DOHH2 (cell line): ENCODE data around the gene PLEKHM3.

Source experiments
- H3F3A ChIP-seq: fragments of 200-600 bp; sonication (generic), shearing (Covaris generic); 2 replicates; pipeline ENCODE4 v1.6.0; 2016; ENCODE audit warnings: antibody characterized with exemption, mild to moderate bottlenecking; ENCODE audit not compliant: control insufficient read depth, insufficient read depth
- H3K27ac ChIP-seq: fragments of 200-600 bp; sonication (generic); 2 replicates; pipeline ENCODE4 v1.5.1; 2014; ENCODE audit warnings: low read depth, mild to moderate bottlenecking, low read length, moderate library complexity
- H3K27me3 ChIP-seq: fragments of 200-600 bp; sonication (generic); 2 replicates; pipeline ENCODE4 v1.6.1; 2014; ENCODE audit warnings: mild to moderate bottlenecking, low read length, mixed read lengths; ENCODE audit not compliant: control insufficient read depth
- H3K36me3 ChIP-seq: fragments of 200-600 bp; sonication (generic); 2 replicates; pipeline ENCODE4 v1.6.1; 2014; ENCODE audit warnings: mild to moderate bottlenecking, low read length, moderate library complexity, mixed read lengths; ENCODE audit not compliant: control insufficient read depth
- H3K4me1 ChIP-seq: fragments of 200-600 bp; sonication (generic); 2 replicates; pipeline ENCODE4 v1.6.1; 2014; ENCODE audit warnings: mild to moderate bottlenecking, low read length, mixed read lengths; ENCODE audit not compliant: control insufficient read depth
- H3K4me2 ChIP-seq: fragments of 200-600 bp; sonication (generic); 2 replicates; pipeline ENCODE4 v1.6.0; 2014; ENCODE audit warnings: mild to moderate bottlenecking, low read length, moderate library complexity
- H3K4me3 ChIP-seq: fragments of 200-600 bp; sonication (generic); 2 replicates; pipeline ENCODE4 v1.5.1; 2014; ENCODE audit warnings: mild to moderate bottlenecking, low read length, mixed read lengths
- H3K79me2 ChIP-seq: fragments of 200-600 bp; sonication (generic); 2 replicates; pipeline ENCODE4 v1.6.1; 2014; ENCODE audit warnings: mild to moderate bottlenecking, low read length, mixed read lengths; ENCODE audit not compliant: control insufficient read depth
- H3K9me2 ChIP-seq: fragments of 200-600 bp; sonication (generic); replicated peaks from 2 replicates; pipeline ENCODE4 v1.6.1; 2014; ENCODE audit warnings: mild to moderate bottlenecking, low read length, mixed read lengths; ENCODE audit not compliant: control insufficient read depth
- H3K9me3 ChIP-seq: fragments of 200-600 bp; sonication (generic); 2 replicates; pipeline ENCODE4 v1.6.1; 2014; ENCODE audit warnings: antibody characterized with exemption, low read length, mixed read lengths; ENCODE audit not compliant: control insufficient read depth, insufficient read depth
- H4K20me1 ChIP-seq: fragments of 200-600 bp; sonication (generic); 2 replicates; pipeline ENCODE4 v1.6.0; 2014; ENCODE audit warnings: low read depth, mild to moderate bottlenecking, antibody characterized with exemption, low read length, moderate library complexity; ENCODE audit not compliant: control insufficient read depth, insufficient read depth
- CTCF ChIP-seq: fragments of 200-600 bp; sonication (generic); IDR thresholded peaks from one replicate; pipeline ENCODE4 v1.5.1; 2014; ENCODE audit warnings: antibody characterized with exemption, mild to moderate bottlenecking, low read depth, low read length; ENCODE audit not compliant: poor library complexity, severe bottlenecking
- EZH2phosphoT487 ChIP-seq: fragments of 200-600 bp; sonication (generic); IDR thresholded peaks from 2 replicates; pipeline ENCODE4 v1.6.1; 2017; ENCODE audit warnings: borderline replicate concordance, mild to moderate bottlenecking, antibody characterized with exemption, low read length, moderate library complexity, mixed read lengths

PLEKHM3 gene

GRCh38 chr2:208040199-208041171 lies 15.2 kb upstream of the PLEKHM3 start:
- H3K4me2 ChIP-seq = no peak overlapping the region
- no peaks in the 10 kb centered on the region for H4K20me1 ChIP-seq
- H3K79me2 ChIP-seq = no peaks in the 10 kb centered on the region
- no peak overlapping the region for H3K4me3 ChIP-seq
- no peaks in the 10 kb centered on the region for H3F3A ChIP-seq
- H3K36me3 ChIP-seq = no peaks in the 10 kb centered on the region
- no peaks in the 10 kb centered on the region for H3K9me3 ChIP-seq
- peak; percentile 91 for TF ChIP-seq CTCF
- TF ChIP-seq EZH2phosphoT487 = no peak
- no peaks in the 10 kb centered on the region for H3K9me2 ChIP-seq
- H3K4me1 ChIP-seq = no peaks in the 10 kb centered on the region
- no peaks in the 10 kb centered on the region; the same call in 1 of the 2 replicates for H3K27me3 ChIP-seq
- H3K27ac ChIP-seq = no peak overlapping the region

GRCh38 chr2:208039376-208040110 lies 14.2 kb upstream of the PLEKHM3 start:
- H3K4me3 ChIP-seq = no peak overlapping the region
- H4K20me1 ChIP-seq = no peaks in the 10 kb centered on the region
- no peaks in the 10 kb centered on the region; the same call in 1 of the 2 replicates for H3K27me3 ChIP-seq
- H3K4me2 ChIP-seq = no peak overlapping the region
- no peaks in the 10 kb centered on the region for H3K36me3 ChIP-seq
- no peaks in the 10 kb centered on the region for H3K9me2 ChIP-seq
- no peak overlapping the region for H3K27ac ChIP-seq
- no peak for TF ChIP-seq EZH2phosphoT487
- TF ChIP-seq CTCF = no peak
- no peaks in the 10 kb centered on the region for H3F3A ChIP-seq
- no peaks in the 10 kb centered on the region for H3K9me3 ChIP-seq
- H3K4me1 ChIP-seq = no peaks in the 10 kb centered on the region
- no peaks in the 10 kb centered on the region for H3K79me2 ChIP-seq

GRCh38 chr2:208037564-208038487 lies 12.5 kb upstream of the PLEKHM3 start:
- H3K27ac ChIP-seq = no peak overlapping the region
- no peaks in the 10 kb centered on the region for H3K79me2 ChIP-seq
- no peaks in the 10 kb centered on the region; the same call in 1 of the 2 replicates for H3K27me3 ChIP-seq
- H3K9me2 ChIP-seq = no peaks in the 10 kb centered on the region
- H3F3A ChIP-seq = no peaks in the 10 kb centered on the region
- H3K36me3 ChIP-seq = no peaks in the 10 kb centered on the region
- no peaks in the 10 kb centered on the region for H3K9me3 ChIP-seq
- no peak for TF ChIP-seq CTCF
- TF ChIP-seq EZH2phosphoT487 = no peak
- no peak overlapping the region for H3K4me2 ChIP-seq
- H3K4me1 ChIP-seq = no peaks in the 10 kb centered on the region
- no peaks in the 10 kb centered on the region for H4K20me1 ChIP-seq
- no peak overlapping the region for H3K4me3 ChIP-seq
